H1 (cell line): Measurements from ENCODE around the gene EHBP1. TPM values are rescaled to one million over a fixed set of nuclear protein-coding genes. Genes with fewer than 3 reads are reported as not detected.

Experiments
- CTCF ChIA-PET: fragments of 300-600 bp; sonication (Branson Sonifier 250); formaldehyde crosslinking; loops from one replicate; lab custom pipeline; 2021; ENCODE audit not compliant: partially characterized antibody; lab: Charles Lee
- POLR2A ChIA-PET: fragments of 300-600 bp; sonication (Branson Sonifier 250); formaldehyde crosslinking; loops from one replicate; lab custom pipeline; 2021; ENCODE audit warnings: inconsistent platforms; ENCODE audit not compliant: partially characterized antibody; lab: Charles Lee
- DNase-seq, 2 experiments: peaks; one replicate each; pipeline versions ENCODE4 v3.0.0 to v3.0.0-alpha.2; 2010 to 2022; ENCODE audit warnings: low spot score in 2 of 2, low read depth in 1 of 2, mixed read lengths in 1 of 2
- FAIRE-seq: peaks from 2 replicates; lab custom pipeline; 2011; peaks lifted over from hg19 to GRCh38; lab: Jason Lieb, UNC
- H2AFZ ChIP-seq: 2 replicates; pipeline ENCODE4 v1.8.1; 2012; ENCODE audit warnings: low read length, inconsistent platforms
- H2AK5ac ChIP-seq: 2 replicates; pipeline ENCODE4 v1.6.1; 2013; ENCODE audit warnings: low read depth, low read length
- H2BK120ac ChIP-seq: replicated peaks from 2 replicates; pipeline ENCODE3; 2013; ENCODE audit warnings: low read depth, low read length, inconsistent platforms
- H2BK12ac ChIP-seq: 2 replicates; pipeline ENCODE4 v1.6.1; 2013; ENCODE audit warnings: low read depth, low read length
- H2BK15ac ChIP-seq: 2 replicates; pipeline ENCODE4 v1.6.1; 2013; ENCODE audit warnings: low read length
- H2BK20ac ChIP-seq: 2 replicates; pipeline ENCODE4 v1.6.1; 2013; ENCODE audit warnings: low read length
- H2BK5ac ChIP-seq: 2 replicates; pipeline ENCODE4 v1.6.1; 2013; ENCODE audit warnings: low read depth, low read length
- H3K14ac ChIP-seq: 2 replicates; pipeline ENCODE4 v1.6.1; 2013; ENCODE audit warnings: inconsistent platforms; ENCODE audit not compliant: insufficient read length
- H3K18ac ChIP-seq: 2 replicates; pipeline ENCODE4 v1.6.1; 2013; ENCODE audit warnings: low read length; ENCODE audit errors: extremely low read depth
- H3K23ac ChIP-seq: 2 replicates; pipeline ENCODE4 v1.6.1; 2013; ENCODE audit warnings: inconsistent platforms; ENCODE audit not compliant: insufficient read length
- H3K23me2 ChIP-seq: 2 replicates; pipeline ENCODE4 v1.6.1; 2013; ENCODE audit warnings: low read depth, low read length
- H3K27ac ChIP-seq: 2 replicates; pipeline ENCODE4 v1.6.1; 2011; ENCODE audit warnings: low read depth, low read length, inconsistent platforms
- H3K27me3 ChIP-seq, 4 experiments: replicated peaks in 1 of 4; 1 replicate in 1 of 4; 2 replicates in 3 of 4; pipeline versions ENCODE4 v1.6.1 to v1.8.1; 2011 to 2013; ENCODE audit warnings: low read length in 3 of 4, mild to moderate bottlenecking in 3 of 4, inconsistent platforms in 2 of 4, mixed read lengths in 2 of 4, moderate library complexity in 1 of 4; ENCODE audit not compliant: control insufficient read depth in 3 of 4, insufficient read depth in 3 of 4; ENCODE audit errors: extremely low read depth in 1 of 4
- H3K36me3 ChIP-seq, 4 experiments: 2 replicates each; pipeline versions ENCODE4 v1.6.1 to v1.8.1; 2011 to 2013; ENCODE audit warnings: mild to moderate bottlenecking in 4 of 4, low read length in 3 of 4, moderate library complexity in 2 of 4, control low read depth in 1 of 4, inconsistent platforms in 1 of 4; ENCODE audit not compliant: insufficient read depth in 4 of 4, control insufficient read depth in 2 of 4
- H3K4ac ChIP-seq: replicated peaks from 2 replicates; pipeline ENCODE3; 2013; ENCODE audit warnings: low read length, low read depth, mixed read lengths, inconsistent platforms; ENCODE audit not compliant: insufficient read length
- H3K4me1 ChIP-seq, 4 experiments: replicated peaks in 1 of 4; 1 replicate in 1 of 4; 2 replicates in 3 of 4; pipeline versions ENCODE4 v1.6.1 to v1.8.1; 2011 to 2013; ENCODE audit warnings: low read length in 3 of 4, inconsistent platforms in 2 of 4, mixed read lengths in 1 of 4; ENCODE audit not compliant: insufficient read depth in 4 of 4, control insufficient read depth in 3 of 4
- H3K4me2 ChIP-seq, 2 experiments: 2 replicates each; pipeline versions ENCODE4 v1.6.1 to v1.8.1; 2011 to 2013; ENCODE audit warnings: low read depth in 2 of 2, low read length in 2 of 2, control low read depth in 1 of 2, inconsistent platforms in 1 of 2, mild to moderate bottlenecking in 1 of 2; ENCODE audit not compliant: insufficient read depth in 1 of 2
- H3K4me3 ChIP-seq, 4 experiments: fragments of 200-600, 300-600 bp in 1 of 4; sonication (generic), shearing (Covaris generic), sonication (Bioruptor Twin) in 1 of 4; 2 replicates each; pipeline versions ENCODE4 v1.5.1 to v1.8.1; 2011 to 2016; ENCODE audit warnings: low read length in 4 of 4, low read depth in 3 of 4, control low read depth in 2 of 4, inconsistent platforms in 2 of 4, mild to moderate bottlenecking in 2 of 4, mixed read lengths in 1 of 4, moderate library complexity in 1 of 4; ENCODE audit not compliant: insufficient read depth in 2 of 4; ENCODE audit errors: extremely low read depth in 1 of 4
- H3K56ac ChIP-seq: replicated peaks from 2 replicates; pipeline ENCODE3; 2013; ENCODE audit warnings: low read depth, mild to moderate bottlenecking, mixed read lengths, low read length, inconsistent platforms; ENCODE audit not compliant: insufficient read length
- H3K79me1 ChIP-seq: 2 replicates; pipeline ENCODE4 v1.6.1; 2013; ENCODE audit warnings: low read depth, low read length, control low read depth
- H3K79me2 ChIP-seq, 2 experiments: 2 replicates each; pipeline versions ENCODE4 v1.6.1 to v1.8.1; 2012 to 2013; ENCODE audit warnings: low read length in 2 of 2, mild to moderate bottlenecking in 2 of 2, inconsistent platforms in 1 of 2; ENCODE audit not compliant: insufficient read depth in 2 of 2, control insufficient read depth in 1 of 2
- H3K9ac ChIP-seq, 4 experiments: replicated peaks in 1 of 4; 1 replicate in 1 of 4; 2 replicates in 3 of 4; pipeline versions ENCODE4 v1.6.1 to v1.8.1; 2011 to 2013; ENCODE audit warnings: low read depth in 3 of 4, low read length in 3 of 4, control low read depth in 2 of 4, mild to moderate bottlenecking in 2 of 4, moderate library complexity in 2 of 4, inconsistent platforms in 1 of 4; ENCODE audit errors: extremely low read depth in 1 of 4
- H3K9me3 ChIP-seq, 2 experiments: 2 replicates each; pipeline versions ENCODE4 v1.6.1 to v1.8.1; 2012 to 2013; ENCODE audit warnings: mild to moderate bottlenecking in 2 of 2, moderate library complexity in 2 of 2, control low read depth in 1 of 2, inconsistent platforms in 1 of 2, low read depth in 1 of 2, low read length in 1 of 2, mixed read lengths in 1 of 2; ENCODE audit not compliant: insufficient read depth in 2 of 2
- H4K20me1 ChIP-seq, 2 experiments: replicated peaks in 1 of 2; 2 replicates each; pipeline versions ENCODE3 to v1.8.1; 2011 to 2013; ENCODE audit warnings: inconsistent platforms in 2 of 2, low read length in 2 of 2, mild to moderate bottlenecking in 1 of 2; ENCODE audit not compliant: insufficient read depth in 2 of 2, control insufficient read depth in 1 of 2
- H4K5ac ChIP-seq: 2 replicates; pipeline ENCODE4 v1.6.1; 2013; ENCODE audit warnings: low read length, low read depth, mixed read lengths, inconsistent platforms; ENCODE audit not compliant: insufficient read length
- H4K8ac ChIP-seq: 2 replicates; pipeline ENCODE4 v1.8.0; 2013; ENCODE audit warnings: mild to moderate bottlenecking, moderate library complexity, low read length, inconsistent platforms; ENCODE audit not compliant: insufficient read depth; ENCODE audit errors: extremely low read depth
- H4K91ac ChIP-seq: replicated peaks from 2 replicates; pipeline ENCODE3; 2013; ENCODE audit warnings: low read length, mixed read lengths, inconsistent platforms; ENCODE audit not compliant: insufficient read length
- POU5F1 ChIP-seq: IDR thresholded peaks from 2 replicates; pipeline ENCODE4 v1.6.1; 2011; ENCODE audit warnings: low read depth, mild to moderate bottlenecking, low read length, moderate library complexity
- TEAD4 ChIP-seq: IDR thresholded peaks from 2 replicates; pipeline ENCODE4 v1.6.1; 2012; ENCODE audit warnings: low read depth, low read length, inconsistent platforms, mixed read lengths
- WGBS, 2 experiments: shearing (Covaris generic) in 1 of 2; methylation state at CpG; one replicate each; pipeline versions ENCODE4 v1.1.6 to v1.1.7; 2013 to 2015; ENCODE audit warnings: low lambda C conversion rate in 2 of 2, mixed read lengths in 2 of 2, inconsistent platforms in 1 of 2, low coverage in 1 of 2, missing lambda C conversion rate in 1 of 2; ENCODE audit not compliant: insufficient replicate concordance in 2 of 2, insufficient coverage in 1 of 2, insufficient read length in 1 of 2; ENCODE audit errors: extremely low coverage in 1 of 2, missing lambda C conversion rate in 1 of 2; 5-methylcytosine and 5-hydroxymethylcytosine counted together
- polyA plus RNA-seq, 7 experiments: library from polyadenylated mRNA; depleted of rRNA in 3 of 7; stranded (reverse) in 5 of 7; unstranded in 2 of 7; fragments of >200 nt in 5 of 7; fragments of 200-250 nt in 2 of 7; gene quantifications; 1 replicate in 5 of 7; 2 replicates in 1 of 7; 4 replicates in 1 of 7; pipeline versions ENCODE4 v1.2.1 to v1.2.3, GENCODE V29; 2011 to 2013; ENCODE audit warnings: missing spikeins in 2 of 7, mixed read lengths in 2 of 7
- total RNA-seq: library from RNA; stranded (reverse); fragmentation: NEBNext Ultra II Directional; extraction: Animal tissue kit (Norgen Biotek cat#: 25700); gene quantifications from 2 replicates; pipeline ENCODE4 v1.2.1, GENCODE V29; 2021
- TF ChIP-seq, protein P1 (sequence below): IDR thresholded peaks from 2 replicates; pipeline ENCODE4 v1.6.1; 2012; ENCODE audit warnings: low read length, inconsistent platforms

The EHBP1 gene
- total and polyA plus RNA-seq, 2 of the 8 experiments (the other 6 are each of a cell fraction or from before 2014, with no cell fraction given) = 12.0 to 64.1 TPM

- no peak for DNase-seq
- ChIA-PET POLR2A (no interaction called here), CTCF (no interaction called here)
- Histone ChIP-seq H3K4me1 (no peaks in the 10 kb centered on the region), H2BK5ac (no peak overlapping the region), H3K18ac (no peak overlapping the region), H2BK12ac (no peak overlapping the region), H3K79me1 (no peaks in the 10 kb centered on the region), H4K91ac (no peak overlapping the region), H3K79me2 (no peaks in the 10 kb centered on the region), H3K14ac (no peak overlapping the region), H3K27me3 (no peaks in the 10 kb centered on the region), H3K9ac (no peak overlapping the region), H2BK20ac (no peak overlapping the region), H3K27ac (no peak overlapping the region), H3K36me3 (peaks cover 0 to 9% (median 2%) of the 10 kb centered on the region in 4 experiments; a peak in 2 of 8 replicates), H3K9me3 (peaks cover 7 to 8% of the 10 kb centered on the region in 2 experiments), H2BK120ac (no peak overlapping the region), H4K8ac (no peak overlapping the region), H3K4me2 (no peak overlapping the region), H3K23me2 (no peaks in the 10 kb centered on the region), H3K4ac (no peak overlapping the region), H2AFZ (no peak overlapping the region), H2AK5ac (no peak overlapping the region), H2BK15ac (no peak overlapping the region), H4K20me1 (no peaks in the 10 kb centered on the region), H3K4me3 (no peak overlapping the region), H3K56ac (no peak overlapping the region), H3K23ac (no peak overlapping the region), H4K5ac (no peak overlapping the region)
- no peak for FAIRE-seq
- TF ChIP-seq TEAD4 (no peak), POU5F1 (no peak)
- TF ChIP-seq, protein P1, sequence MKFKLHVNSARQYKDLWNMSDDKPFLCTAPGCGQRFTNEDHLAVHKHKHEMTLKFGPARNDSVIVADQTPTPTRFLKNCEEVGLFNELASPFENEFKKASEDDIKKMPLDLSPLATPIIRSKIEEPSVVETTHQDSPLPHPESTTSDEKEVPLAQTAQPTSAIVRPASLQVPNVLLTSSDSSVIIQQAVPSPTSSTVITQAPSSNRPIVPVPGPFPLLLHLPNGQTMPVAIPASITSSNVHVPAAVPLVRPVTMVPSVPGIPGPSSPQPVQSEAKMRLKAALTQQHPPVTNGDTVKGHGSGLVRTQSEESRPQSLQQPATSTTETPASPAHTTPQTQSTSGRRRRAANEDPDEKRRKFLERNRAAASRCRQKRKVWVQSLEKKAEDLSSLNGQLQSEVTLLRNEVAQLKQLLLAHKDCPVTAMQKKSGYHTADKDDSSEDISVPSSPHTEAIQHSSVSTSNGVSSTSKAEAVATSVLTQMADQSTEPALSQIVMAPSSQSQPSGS = no peak
- 87% methylated on average over 2 of the region's 2 CpGs; no CpG with 5 or more reads in 1 of the 2 experiments for WGBS, 2 experiments
These were observed 218.4 kb downstream of the EHBP1 start for GRCh38 chr2:62923881-62924280.
